Brain microvascular endothelial cell (primary cell): Measurements from ENCODE around the gene TSC22D1.

Experiments
- DNase-seq: peaks from one replicate; pipeline ENCODE4 v3.0.0-alpha.2; 2020
- H3K27ac ChIP-seq: fragments of 250-450 bp; sonication (Bioruptor Pico); 2 replicates; pipeline ENCODE4 v1.5.1; 2020; ENCODE audit warnings: mild to moderate bottlenecking, moderate library complexity
- H3K27me3 ChIP-seq: fragments of 250-450 bp; sonication (Bioruptor Pico); replicated peaks from 2 replicates; pipeline ENCODE4 v1.5.1; 2020; ENCODE audit warnings: mild to moderate bottlenecking
- H3K36me3 ChIP-seq: fragments of 250-450 bp; sonication (Bioruptor Pico); replicated peaks from 2 replicates; pipeline ENCODE4 v1.5.1; 2020; ENCODE audit warnings: mild to moderate bottlenecking
- H3K4me3 ChIP-seq: 2 replicates; pipeline ENCODE4 v1.5.1; 2011; ENCODE audit warnings: low read depth, mild to moderate bottlenecking, control low read depth, low read length, moderate library complexity
- in situ Hi-C: cut with HindIII; loops from 2 replicates; pipeline ENCODE4 v1.10.0; 2017; ENCODE audit warnings: low sequenced_read_pairs, low pct_ligation_motif_present
- TF ChIP-seq, protein P1 (sequence below): IDR thresholded peaks from 2 replicates; pipeline ENCODE4 v1.5.1; 2011; ENCODE audit warnings: low read depth, mild to moderate bottlenecking, moderate library complexity, low read length, control low read depth, inconsistent platforms; ENCODE audit errors: missing control alignments

Gene TSC22D1

DNA sequence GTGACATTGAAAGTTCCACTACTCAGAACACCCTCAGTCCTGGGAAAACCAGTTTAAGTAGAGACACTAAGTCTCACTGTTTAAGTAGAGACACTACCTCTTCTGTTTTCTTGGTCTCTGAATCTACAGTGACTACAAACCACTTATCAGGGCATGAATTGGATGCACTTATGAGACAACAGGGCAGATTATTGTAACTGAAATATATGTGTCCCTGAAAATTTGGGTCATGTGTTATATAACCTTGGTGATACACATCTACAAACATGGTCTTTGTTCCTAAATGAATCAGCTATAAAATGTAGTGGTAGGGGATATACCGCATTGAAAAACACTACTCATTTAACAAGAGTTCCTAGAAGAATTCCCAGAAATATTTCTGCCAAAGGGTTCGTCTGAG is 146.8 kb downstream of the TSC22D1 start:
- TF ChIP-seq, protein P1, sequence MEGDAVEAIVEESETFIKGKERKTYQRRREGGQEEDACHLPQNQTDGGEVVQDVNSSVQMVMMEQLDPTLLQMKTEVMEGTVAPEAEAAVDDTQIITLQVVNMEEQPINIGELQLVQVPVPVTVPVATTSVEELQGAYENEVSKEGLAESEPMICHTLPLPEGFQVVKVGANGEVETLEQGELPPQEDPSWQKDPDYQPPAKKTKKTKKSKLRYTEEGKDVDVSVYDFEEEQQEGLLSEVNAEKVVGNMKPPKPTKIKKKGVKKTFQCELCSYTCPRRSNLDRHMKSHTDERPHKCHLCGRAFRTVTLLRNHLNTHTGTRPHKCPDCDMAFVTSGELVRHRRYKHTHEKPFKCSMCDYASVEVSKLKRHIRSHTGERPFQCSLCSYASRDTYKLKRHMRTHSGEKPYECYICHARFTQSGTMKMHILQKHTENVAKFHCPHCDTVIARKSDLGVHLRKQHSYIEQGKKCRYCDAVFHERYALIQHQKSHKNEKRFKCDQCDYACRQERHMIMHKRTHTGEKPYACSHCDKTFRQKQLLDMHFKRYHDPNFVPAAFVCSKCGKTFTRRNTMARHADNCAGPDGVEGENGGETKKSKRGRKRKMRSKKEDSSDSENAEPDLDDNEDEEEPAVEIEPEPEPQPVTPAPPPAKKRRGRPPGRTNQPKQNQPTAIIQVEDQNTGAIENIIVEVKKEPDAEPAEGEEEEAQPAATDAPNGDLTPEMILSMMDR, result no peak
- H3K27ac ChIP-seq, result no peak overlapping the region
- in situ Hi-C loops, result no loop called here

DNA sequence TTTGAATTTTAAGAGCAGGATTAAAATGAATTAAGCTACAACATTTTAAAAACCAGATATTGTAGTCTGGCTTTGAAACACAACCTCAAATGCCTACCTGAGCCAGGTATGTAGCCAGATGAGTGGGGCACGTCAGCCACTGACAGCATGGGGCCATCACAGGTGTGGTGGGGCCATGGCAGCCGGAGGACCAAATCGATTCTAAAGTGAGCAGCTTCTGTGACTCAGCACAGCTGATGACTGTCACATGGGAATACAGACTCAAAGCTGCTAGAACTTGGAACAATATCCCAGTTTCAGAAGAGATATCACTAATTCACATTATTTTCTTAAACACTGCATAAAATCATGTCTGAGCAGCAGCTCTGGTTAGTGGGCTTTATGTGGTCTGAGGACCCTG is 149.7 kb downstream of the TSC22D1 start:
- TF ChIP-seq, protein P1, result no peak
- no peak for DNase-seq

More for the DNA sequence above, 146.8 kb downstream of the TSC22D1 start:
- peaks cover 15% of the 10 kb centered on the region for H3K36me3 ChIP-seq
- H3K4me3 ChIP-seq, result no peak overlapping the region
- no peak for DNase-seq
- H3K27me3 ChIP-seq, result no peaks in the 10 kb centered on the region

DNA sequence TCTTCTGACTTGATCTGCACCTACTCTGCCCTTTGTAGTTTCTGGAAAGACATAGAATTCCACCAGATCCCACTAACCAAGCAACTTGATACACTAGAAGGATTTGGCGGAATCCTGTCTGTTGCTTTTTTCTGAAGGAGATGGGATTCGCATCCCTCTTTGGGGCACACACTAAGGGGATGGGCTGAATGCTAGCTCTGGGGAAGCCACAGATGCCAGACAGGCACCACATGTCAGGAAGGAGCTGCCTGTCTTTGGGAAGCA is 150.4 kb downstream of the TSC22D1 start:
- H3K27me3 ChIP-seq, result no peaks in the 10 kb centered on the region
- in situ Hi-C loops, result no loop called here
- TF ChIP-seq, protein P1, result no peak
- no peaks in the 10 kb centered on the region for H3K36me3 ChIP-seq
- no peak overlapping the region for H3K27ac ChIP-seq
- H3K4me3 ChIP-seq, result no peak overlapping the region
- no peak for DNase-seq

More for the DNA sequence above, 149.7 kb downstream of the TSC22D1 start:
- Histone ChIP-seq H3K36me3 (no peaks in the 10 kb centered on the region), H3K4me3 (no peak overlapping the region), H3K27me3 (no peaks in the 10 kb centered on the region), H3K27ac (no peak overlapping the region)
- in situ Hi-C loops, result no loop called here

DNA sequence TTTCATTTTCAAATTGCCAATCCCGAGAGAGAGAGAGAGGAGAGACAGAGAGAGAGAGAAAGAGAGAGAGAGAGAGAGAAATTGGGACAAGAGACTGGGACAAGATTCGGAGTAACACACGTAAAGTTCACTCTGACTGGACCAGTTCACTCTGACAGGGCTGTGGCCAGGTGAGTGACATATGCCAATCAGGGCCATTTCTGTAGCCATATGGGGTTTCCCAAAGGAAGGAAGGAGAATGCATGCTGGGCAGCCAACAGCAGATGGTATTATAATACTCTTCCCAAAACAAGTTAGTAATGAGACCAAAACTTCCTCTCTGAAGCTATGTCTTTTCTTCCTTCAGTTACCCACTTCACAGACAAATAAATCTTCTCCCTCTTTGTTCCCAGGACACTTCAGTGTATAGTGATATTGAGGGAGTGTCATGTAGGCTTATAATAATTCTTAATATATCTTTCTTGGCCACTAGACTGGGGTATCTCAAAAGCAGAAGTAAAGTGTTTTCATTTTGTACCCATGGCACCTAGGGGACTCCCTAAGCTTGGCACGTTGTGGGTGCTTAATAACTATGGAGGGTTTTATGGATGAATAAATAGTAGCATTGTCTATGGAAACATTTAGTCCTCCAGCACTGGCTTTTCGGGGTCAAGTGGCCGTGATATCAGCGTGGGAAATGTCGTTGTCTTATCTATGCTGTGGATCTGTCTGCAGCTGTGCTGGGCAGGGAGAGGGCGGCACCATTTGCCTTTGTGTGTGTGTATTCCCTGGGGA is 150.9 kb downstream of the TSC22D1 start:
- no peaks in the 10 kb centered on the region for H3K27me3 ChIP-seq
- in situ Hi-C loops, result no loop called here
- TF ChIP-seq, protein P1, result no peak
- H3K36me3 ChIP-seq, result no peaks in the 10 kb centered on the region
- no peak overlapping the region for H3K4me3 ChIP-seq
- no peak overlapping the region for H3K27ac ChIP-seq
- DNase-seq, result peak; percentile 18

DNA sequence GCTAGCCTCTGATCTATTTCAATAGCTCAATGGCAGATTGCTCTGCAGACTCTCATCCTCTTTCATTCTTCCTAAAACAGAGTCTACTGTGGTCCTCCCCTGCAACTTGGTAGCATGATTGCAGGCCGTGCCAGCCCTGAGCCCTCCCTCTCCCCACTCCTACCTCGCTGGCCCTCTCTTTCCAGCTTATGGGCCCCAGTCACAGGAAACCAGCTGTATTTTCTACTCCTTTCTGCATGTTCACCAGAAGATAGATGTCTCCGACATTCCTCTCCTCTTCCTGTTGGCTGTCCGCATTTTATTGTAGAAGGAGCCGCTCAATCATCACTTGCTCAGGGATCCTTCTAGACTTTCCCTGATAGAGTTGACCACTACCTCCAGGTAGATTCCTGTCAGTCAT is 152.3 kb downstream of the TSC22D1 start:
- DNase-seq, result no peak
- in situ Hi-C loops, result no loop called here
- no peak overlapping the region for H3K4me3 ChIP-seq
- H3K36me3 ChIP-seq, result no peaks in the 10 kb centered on the region
- TF ChIP-seq, protein P1, result no peak
- no peaks in the 10 kb centered on the region for H3K27me3 ChIP-seq
- no peak overlapping the region for H3K27ac ChIP-seq
